ENCODE results near the gene SDSL.

The SDSL gene

DNA sequence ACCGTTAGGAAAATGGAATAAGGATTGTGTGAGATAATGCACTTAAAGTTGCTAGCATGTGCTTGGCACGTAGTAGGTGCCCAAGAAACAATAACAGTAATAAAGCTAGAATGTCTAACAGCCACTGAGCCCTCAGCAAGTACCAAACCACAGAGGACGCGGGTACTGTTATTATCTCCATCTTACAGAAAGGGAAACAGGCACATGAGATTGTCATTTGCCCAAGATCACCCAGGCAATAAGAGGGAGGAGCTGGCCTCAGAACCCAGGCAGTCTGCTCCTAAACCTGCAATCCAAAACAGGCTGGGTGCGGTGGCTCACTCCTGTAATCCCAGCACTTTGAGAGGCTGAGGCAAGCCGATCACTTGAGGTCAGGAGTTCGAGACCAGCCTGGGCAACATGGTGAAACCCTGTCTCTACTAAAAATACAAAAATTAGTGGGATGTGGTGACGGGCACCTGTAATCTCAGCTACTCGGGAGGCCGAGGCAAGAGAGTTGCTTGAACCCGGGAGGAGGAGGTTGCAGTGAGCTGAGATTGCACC lies 13.4 kb upstream of the SDSL start:
- DNase-seq (ENCODE audit: low read depth): no peak
- Histone ChIP-seq H3K36me3 (ENCODE audit: control insufficient read depth, insufficient read depth, low read length, severe bottlenecking) (no peaks in the 10 kb centered on the region), H3K4me3 (ENCODE audit: low read length) (no peak overlapping the region), H3K4me1 (ENCODE audit: control insufficient read depth, insufficient read depth, low read length) (peaks cover 15% of the 10 kb centered on the region), H3K27me3 (replicated peaks; ENCODE audit: control insufficient read depth, insufficient read depth, low read length) (peaks cover 12% of the 10 kb centered on the region), H3K9me3 (ENCODE audit: control insufficient read depth, low read length) (no peaks in the 10 kb centered on the region), H3K9ac (ENCODE audit: low read length) (no peak overlapping the region)

GRCh38 chr12:113409462-113410124 lies 12.6 kb upstream of the SDSL start:
- Histone ChIP-seq H3K27me3 (replicated peaks; ENCODE audit: control insufficient read depth, insufficient read depth, low read length) (peaks cover 12% of the 10 kb centered on the region), H3K9me3 (ENCODE audit: control insufficient read depth, low read length) (no peaks in the 10 kb centered on the region), H3K4me3 (ENCODE audit: low read length) (no peak overlapping the region), H3K36me3 (ENCODE audit: control insufficient read depth, insufficient read depth, low read length, severe bottlenecking) (no peaks in the 10 kb centered on the region), H3K9ac (ENCODE audit: low read length) (no peak overlapping the region), H3K4me1 (ENCODE audit: control insufficient read depth, insufficient read depth, low read length) (peaks cover 12% of the 10 kb centered on the region)
- no peak for DNase-seq (ENCODE audit: low read depth)

DNA sequence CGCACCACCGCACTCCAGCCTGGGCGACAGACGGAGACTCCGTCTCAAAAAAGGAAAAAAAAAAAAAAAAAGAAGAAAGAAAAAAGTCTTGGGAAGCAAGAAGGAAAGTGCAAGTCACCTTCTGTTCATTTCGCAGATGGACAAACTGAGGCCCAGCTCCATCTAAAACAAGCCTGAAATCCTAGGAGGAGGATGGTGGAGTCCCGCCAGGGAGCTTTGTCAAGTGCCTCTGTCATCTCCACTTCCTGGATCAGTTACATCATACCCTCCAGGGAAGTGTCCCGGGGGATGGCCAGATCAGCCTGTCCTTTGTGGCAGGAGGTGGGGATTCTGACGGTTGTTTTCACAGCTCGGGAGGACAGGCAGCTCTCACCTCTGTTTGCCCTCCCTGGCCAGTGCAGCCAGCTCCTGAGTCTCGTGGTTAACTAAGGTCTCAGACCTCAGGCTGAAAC lies 8.7 kb upstream of the SDSL start:
- H3K27me3 ChIP-seq (replicated peaks; ENCODE audit: control insufficient read depth, insufficient read depth, low read length): peaks cover 12% of the 10 kb centered on the region
- no peak for DNase-seq (ENCODE audit: low read depth)
- H3K9me3 ChIP-seq (ENCODE audit: control insufficient read depth, low read length): no peaks in the 10 kb centered on the region
- no peaks in the 10 kb centered on the region for H3K36me3 ChIP-seq (ENCODE audit: control insufficient read depth, insufficient read depth, low read length, severe bottlenecking)
- H3K4me1 ChIP-seq (ENCODE audit: control insufficient read depth, insufficient read depth, low read length): peaks cover 9% of the 10 kb centered on the region
- no peak overlapping the region for H3K9ac ChIP-seq (ENCODE audit: low read length)
- H3K4me3 ChIP-seq (ENCODE audit: low read length): no peak overlapping the region

DNA sequence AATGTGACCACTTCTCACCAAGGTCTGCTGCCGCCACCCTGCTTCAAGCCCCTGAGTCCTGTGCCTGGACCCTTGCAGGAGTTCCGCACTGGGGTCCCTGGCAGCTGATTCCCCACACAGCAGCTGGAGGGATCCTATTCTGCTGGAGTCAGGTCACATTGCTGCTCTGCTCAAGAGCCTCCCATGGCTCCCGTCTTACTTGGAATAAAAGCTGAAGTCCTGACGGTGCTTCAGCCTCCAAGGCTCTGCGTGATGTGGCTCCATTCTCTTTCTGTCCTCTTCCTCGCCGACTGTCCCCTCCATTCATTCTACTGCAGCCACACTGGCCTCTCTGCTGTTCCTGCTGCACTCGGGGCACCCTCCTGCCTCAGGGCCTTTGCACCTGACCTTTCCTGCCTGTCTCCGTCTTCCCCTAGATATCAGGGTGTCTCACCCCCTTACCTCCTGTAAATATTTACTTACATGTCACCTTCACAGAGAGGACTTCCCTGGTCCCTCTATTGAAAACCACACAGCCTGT lies 7.6 kb upstream of the SDSL start:
- Histone ChIP-seq H3K9ac (ENCODE audit: low read length) (no peak overlapping the region), H3K9me3 (ENCODE audit: control insufficient read depth, low read length) (no peaks in the 10 kb centered on the region), H3K36me3 (ENCODE audit: control insufficient read depth, insufficient read depth, low read length, severe bottlenecking) (no peaks in the 10 kb centered on the region), H3K4me1 (ENCODE audit: control insufficient read depth, insufficient read depth, low read length) (peaks cover 11% of the 10 kb centered on the region), H3K4me3 (ENCODE audit: low read length) (no peak overlapping the region), H3K27me3 (replicated peaks; ENCODE audit: control insufficient read depth, insufficient read depth, low read length) (peaks cover 12% of the 10 kb centered on the region)
- DNase-seq (ENCODE audit: low read depth): no peak

DNA sequence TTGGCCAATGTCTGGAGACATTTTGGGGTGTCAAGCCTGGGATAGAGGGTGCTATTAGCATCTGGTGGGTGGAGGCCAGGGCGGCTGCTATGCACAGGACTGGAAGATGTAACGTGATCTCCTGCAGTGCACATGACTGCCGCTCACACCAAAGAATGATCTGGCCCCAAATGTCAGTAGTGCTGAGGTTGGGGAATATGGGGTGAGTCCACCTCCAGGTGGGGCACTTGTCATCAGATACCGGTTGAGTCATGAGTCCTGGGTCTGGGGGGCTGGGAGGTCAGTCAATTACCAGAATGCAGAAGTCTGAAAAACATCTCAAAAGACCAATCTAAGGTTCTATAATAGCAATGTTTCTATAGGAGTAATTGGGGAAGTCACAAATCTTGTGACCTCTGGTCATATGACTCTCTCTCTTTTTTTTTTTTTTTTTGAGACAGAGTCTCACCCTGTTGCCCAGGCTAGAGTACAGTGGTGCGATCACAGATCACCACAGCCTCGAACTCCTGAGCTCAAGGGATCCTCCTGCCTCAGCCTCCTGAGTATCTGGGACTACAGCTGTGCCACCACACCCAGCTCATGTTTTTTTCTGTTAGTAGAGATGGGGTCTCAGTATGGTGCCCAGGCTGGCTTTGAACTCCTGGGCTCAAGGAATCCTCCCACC lies 6.0 kb upstream of the SDSL start:
- DNase-seq (ENCODE audit: low read depth): no peak
- no peak overlapping the region for H3K4me3 ChIP-seq (ENCODE audit: low read length)
- H3K9me3 ChIP-seq (ENCODE audit: control insufficient read depth, low read length): no peaks in the 10 kb centered on the region
- peaks cover 11% of the 10 kb centered on the region for H3K4me1 ChIP-seq (ENCODE audit: control insufficient read depth, insufficient read depth, low read length)
- peaks cover 13% of the 10 kb centered on the region for H3K27me3 ChIP-seq (replicated peaks; ENCODE audit: control insufficient read depth, insufficient read depth, low read length)
- no peak overlapping the region for H3K9ac ChIP-seq (ENCODE audit: low read length)
- no peaks in the 10 kb centered on the region for H3K36me3 ChIP-seq (ENCODE audit: control insufficient read depth, insufficient read depth, low read length, severe bottlenecking)

GRCh38 chr12:113418213-113418879 lies 3.8 kb upstream of the SDSL start:
- peaks cover 5% of the 10 kb centered on the region for H3K27me3 ChIP-seq (replicated peaks; ENCODE audit: control insufficient read depth, insufficient read depth, low read length)
- peaks cover 17% of the 10 kb centered on the region for H3K4me1 ChIP-seq (ENCODE audit: control insufficient read depth, insufficient read depth, low read length)
- H3K9me3 ChIP-seq (ENCODE audit: control insufficient read depth, low read length): no peaks in the 10 kb centered on the region
- DNase-seq (ENCODE audit: low read depth): no peak
- no peak overlapping the region for H3K4me3 ChIP-seq (ENCODE audit: low read length)
- H3K36me3 ChIP-seq (ENCODE audit: control insufficient read depth, insufficient read depth, low read length, severe bottlenecking): no peaks in the 10 kb centered on the region
- no peak overlapping the region for H3K9ac ChIP-seq (ENCODE audit: low read length)

DNA sequence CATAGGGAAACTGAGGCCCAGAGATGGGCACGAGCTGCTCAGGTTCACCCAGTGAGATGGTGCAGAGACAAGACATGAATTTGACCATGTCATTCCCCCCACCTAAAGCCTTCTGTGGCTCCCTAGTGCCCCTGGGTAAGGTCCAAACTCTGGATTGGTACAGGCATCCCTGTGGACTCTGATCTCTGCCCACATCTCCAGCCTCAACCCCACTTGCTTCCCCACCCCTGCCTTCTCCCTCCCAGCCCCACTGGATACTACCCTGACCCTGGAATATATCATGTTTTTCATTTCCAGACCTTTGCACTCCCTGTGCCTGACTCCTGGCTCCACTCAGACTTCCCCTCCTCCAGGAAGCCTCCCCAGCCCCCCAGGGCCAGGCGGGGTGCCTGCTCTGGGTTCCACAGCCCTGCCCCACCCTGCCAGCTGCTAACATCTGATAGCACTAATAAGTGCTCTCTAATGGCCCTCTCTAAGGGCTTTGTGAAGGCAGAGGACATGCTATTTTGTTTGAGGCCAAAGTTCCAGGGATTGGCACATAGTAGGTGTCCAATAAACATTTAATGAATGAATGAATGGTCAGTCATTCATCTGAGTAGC lies 1.1 kb upstream of the SDSL start:
- Histone ChIP-seq H3K9ac (ENCODE audit: low read length) (no peak overlapping the region), H3K27me3 (replicated peaks; ENCODE audit: control insufficient read depth, insufficient read depth, low read length) (peaks cover 5% of the 10 kb centered on the region), H3K9me3 (ENCODE audit: control insufficient read depth, low read length) (no peaks in the 10 kb centered on the region), H3K4me3 (ENCODE audit: low read length) (no peak overlapping the region), H3K4me1 (ENCODE audit: control insufficient read depth, insufficient read depth, low read length) (peaks cover 15% of the 10 kb centered on the region), H3K36me3 (ENCODE audit: control insufficient read depth, insufficient read depth, low read length, severe bottlenecking) (no peaks in the 10 kb centered on the region)
- no peak for DNase-seq (ENCODE audit: low read depth)

- no peak for DNase-seq (ENCODE audit: low read depth)
Observed at GRCh38 chr12:113422886-113423669, 898 bp downstream of the SDSL start.

DNA sequence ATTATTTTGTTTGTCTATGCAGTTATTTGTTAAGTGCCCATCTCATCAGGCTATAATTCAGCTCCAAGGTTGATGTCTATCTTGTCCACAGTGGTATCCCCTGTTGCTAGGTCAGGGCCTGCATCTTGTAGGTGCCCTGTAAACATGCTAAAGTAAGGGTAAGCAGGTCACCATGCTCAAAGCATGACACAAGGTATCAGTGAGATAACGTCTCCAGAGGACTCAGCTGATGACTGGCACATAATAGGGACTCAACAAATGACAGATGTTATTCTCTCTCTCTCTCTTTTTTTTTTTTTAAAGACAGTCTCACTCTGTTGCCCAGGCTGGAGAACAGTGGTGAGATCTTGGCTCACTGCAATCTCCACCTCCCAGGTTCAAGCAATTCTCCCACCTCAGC lies 2.3 kb downstream of the SDSL start:
- H3K9me3 ChIP-seq (ENCODE audit: control insufficient read depth, low read length): no peaks in the 10 kb centered on the region
- DNase-seq (ENCODE audit: low read depth): no peak

More at GRCh38 chr12:113422886-113423669, 898 bp downstream of the SDSL start:
- peaks cover 12% of the 10 kb centered on the region for H3K27me3 ChIP-seq (replicated peaks; ENCODE audit: control insufficient read depth, insufficient read depth, low read length)
- no peaks in the 10 kb centered on the region for H3K36me3 ChIP-seq (ENCODE audit: control insufficient read depth, insufficient read depth, low read length, severe bottlenecking)
- H3K9ac ChIP-seq (ENCODE audit: low read length): peak overlapping the region; percentile 85
- no peaks in the 10 kb centered on the region for H3K9me3 ChIP-seq (ENCODE audit: control insufficient read depth, low read length)
- H3K4me1 ChIP-seq (ENCODE audit: control insufficient read depth, insufficient read depth, low read length): peaks cover 13% of the 10 kb centered on the region
- peak overlapping the region; percentile 86 for H3K4me3 ChIP-seq (ENCODE audit: low read length)

GRCh38 chr12:113424915-113425823 lies 3.0 kb downstream of the SDSL start:
- peaks cover 6% of the 10 kb centered on the region for H3K4me1 ChIP-seq (ENCODE audit: control insufficient read depth, insufficient read depth, low read length)
- peak; percentile 67 for DNase-seq (ENCODE audit: low read depth)
- no peak overlapping the region for H3K4me3 ChIP-seq (ENCODE audit: low read length)
- H3K9ac ChIP-seq (ENCODE audit: low read length): no peak overlapping the region
- H3K9me3 ChIP-seq (ENCODE audit: control insufficient read depth, low read length): peaks cover 4% of the 10 kb centered on the region
- H3K27me3 ChIP-seq (replicated peaks; ENCODE audit: control insufficient read depth, insufficient read depth, low read length): peaks cover 24% of the 10 kb centered on the region
- no peaks in the 10 kb centered on the region for H3K36me3 ChIP-seq (ENCODE audit: control insufficient read depth, insufficient read depth, low read length, severe bottlenecking)

More for the DNA sequence above, 2.3 kb downstream of the SDSL start:
- Histone ChIP-seq H3K4me1 (ENCODE audit: control insufficient read depth, insufficient read depth, low read length) (peaks cover 6% of the 10 kb centered on the region), H3K4me3 (ENCODE audit: low read length) (no peak overlapping the region), H3K9ac (ENCODE audit: low read length) (no peak overlapping the region), H3K36me3 (ENCODE audit: control insufficient read depth, insufficient read depth, low read length, severe bottlenecking) (no peaks in the 10 kb centered on the region), H3K27me3 (replicated peaks; ENCODE audit: control insufficient read depth, insufficient read depth, low read length) (peaks cover 20% of the 10 kb centered on the region)

Measured in adipocyte (in vitro differentiated cells).